Stimulated activated CD8-positive, alpha-beta memory T cell treated with anti-CD3 and anti-CD28 coated beads, Interleukin-15, amount 100 ng/mL, for 4 hours (primary cell): ENCODE data around the gene HMCN2.

Experiments used
- DNase-seq, 2 donors: peaks; one replicate each; pipeline ENCODE4 v3.0.0-alpha.2; 2020; ENCODE audit warnings: low read depth in 2 of 2

Gene HMCN2

DNA sequence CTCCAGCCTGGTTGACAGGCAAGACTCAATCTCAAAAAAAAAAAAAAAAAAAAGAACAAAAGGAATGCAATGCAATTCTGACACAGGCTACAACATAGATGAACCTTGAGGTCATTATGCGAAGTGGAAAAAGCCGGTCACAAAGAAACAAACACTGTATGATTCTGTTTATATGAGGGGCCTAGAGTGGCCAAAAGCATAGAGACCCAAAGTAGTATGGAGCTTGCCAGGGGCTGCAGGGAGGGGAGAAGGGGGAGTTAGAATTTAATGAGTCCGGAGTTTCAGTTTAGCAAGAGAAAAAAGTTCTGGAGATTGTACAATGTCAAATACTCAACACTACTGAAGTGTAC is 146.0 kb downstream of the HMCN2 start:
- no peak for DNase-seq

DNA sequence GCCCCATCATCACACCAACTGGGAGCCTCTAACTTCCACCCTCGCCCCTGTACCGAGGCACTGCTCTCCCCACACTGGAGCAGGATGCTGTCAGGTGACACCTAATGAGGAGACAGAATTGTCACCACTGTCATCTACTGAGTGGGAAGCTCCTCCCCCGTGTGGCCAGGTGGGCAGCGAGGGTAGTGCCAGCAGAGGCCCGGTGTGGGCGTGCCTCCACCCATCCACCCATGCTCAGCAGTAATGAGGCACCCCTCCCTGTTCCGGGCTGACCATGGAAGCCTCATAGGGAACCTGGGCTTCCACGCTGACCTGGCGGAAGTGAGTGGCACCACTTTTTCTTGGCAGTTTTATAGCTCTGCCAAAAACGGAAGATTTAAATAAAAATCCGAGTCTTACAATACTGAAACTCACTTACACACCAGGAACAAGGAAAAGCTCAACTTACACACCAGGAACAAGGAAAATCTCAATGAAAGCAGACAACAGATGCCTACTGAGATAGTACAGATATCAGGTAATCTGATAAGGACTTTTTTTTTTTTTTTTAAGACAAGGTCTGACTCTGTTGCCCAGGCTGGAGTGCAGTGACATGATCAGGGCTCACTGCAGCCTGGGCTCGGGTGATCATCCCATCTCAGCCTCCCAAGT is 148.6 kb downstream of the HMCN2 start:
- no peak for DNase-seq

DNA sequence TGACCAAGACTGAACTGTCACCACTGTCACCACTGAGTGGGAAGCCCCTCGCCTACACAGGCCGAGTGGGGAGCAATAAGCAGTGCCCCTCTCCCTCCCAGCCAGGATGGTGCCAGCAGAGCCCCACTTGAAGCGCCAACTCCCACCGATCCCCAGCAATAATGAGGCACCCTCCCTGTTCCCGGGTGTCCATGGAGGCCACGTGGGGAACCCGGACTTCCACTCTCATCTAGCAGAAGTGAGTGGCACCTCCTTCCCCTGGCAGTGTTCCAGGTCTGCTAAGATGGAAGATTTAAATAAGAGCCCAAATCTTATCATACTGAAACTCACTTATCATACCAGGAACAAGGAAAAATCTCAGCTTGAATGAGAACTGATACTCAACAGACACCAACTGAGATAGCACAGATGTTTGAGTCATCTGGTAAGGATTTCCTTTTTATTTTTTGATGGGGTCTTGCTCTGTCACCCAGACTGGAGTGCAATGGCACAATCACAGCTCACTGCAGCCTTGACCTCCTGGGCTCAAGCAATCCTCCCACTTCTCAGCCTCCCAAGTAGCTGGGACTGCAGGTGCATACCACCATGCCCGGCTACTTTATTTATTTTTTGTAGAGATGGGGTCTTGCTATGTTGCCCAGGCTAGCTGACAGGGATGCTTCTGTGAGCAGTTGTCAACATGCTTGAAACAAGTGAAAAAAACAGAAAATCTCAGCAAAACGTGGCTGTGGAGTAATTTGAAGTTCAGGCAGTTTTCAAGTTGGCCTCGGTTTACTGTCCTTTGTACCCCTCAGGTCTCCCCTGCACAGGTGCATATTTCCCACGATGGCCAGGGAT is 149.6 kb downstream of the HMCN2 start:
- DNase-seq, result no peak

DNA sequence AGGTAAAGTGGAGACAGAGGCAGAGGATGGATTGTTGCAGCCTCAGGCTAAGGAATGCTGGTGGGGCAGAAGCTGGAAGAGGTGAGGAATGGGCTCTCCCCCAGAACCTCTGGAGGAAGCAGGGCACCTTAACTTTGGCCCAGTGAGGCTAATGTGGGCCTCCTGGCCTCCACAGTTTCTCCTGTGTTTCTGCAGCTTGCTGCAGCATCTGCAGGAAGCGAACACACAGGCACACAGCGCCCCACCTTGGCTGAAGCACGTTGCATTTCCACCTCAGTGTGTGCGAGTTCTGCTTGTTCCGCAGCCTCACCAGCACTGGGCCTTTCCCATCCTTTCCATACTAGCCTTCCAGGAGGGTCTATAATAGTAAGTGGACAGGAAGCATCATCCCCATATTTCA is 152.0 kb downstream of the HMCN2 start:
- no peak for DNase-seq

DNA sequence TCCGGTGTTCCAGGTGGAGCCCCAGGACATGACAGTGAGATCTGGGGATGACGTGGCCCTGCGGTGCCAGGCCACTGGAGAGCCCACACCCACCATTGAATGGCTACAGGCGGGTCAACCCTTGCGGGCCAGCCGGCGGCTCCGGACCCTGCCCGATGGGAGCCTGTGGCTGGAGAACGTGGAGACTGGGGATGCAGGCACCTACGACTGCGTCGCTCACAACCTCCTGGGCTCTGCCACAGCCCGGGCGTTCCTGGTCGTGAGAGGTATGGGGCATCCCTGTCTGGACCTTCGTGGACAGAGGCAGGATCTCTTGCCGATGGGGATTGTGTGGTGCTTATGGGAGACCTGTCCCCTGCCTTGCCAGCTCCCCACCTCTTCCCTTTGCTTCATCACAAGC is 153.2 kb downstream of the HMCN2 start:
- DNase-seq, result no peak

DNA sequence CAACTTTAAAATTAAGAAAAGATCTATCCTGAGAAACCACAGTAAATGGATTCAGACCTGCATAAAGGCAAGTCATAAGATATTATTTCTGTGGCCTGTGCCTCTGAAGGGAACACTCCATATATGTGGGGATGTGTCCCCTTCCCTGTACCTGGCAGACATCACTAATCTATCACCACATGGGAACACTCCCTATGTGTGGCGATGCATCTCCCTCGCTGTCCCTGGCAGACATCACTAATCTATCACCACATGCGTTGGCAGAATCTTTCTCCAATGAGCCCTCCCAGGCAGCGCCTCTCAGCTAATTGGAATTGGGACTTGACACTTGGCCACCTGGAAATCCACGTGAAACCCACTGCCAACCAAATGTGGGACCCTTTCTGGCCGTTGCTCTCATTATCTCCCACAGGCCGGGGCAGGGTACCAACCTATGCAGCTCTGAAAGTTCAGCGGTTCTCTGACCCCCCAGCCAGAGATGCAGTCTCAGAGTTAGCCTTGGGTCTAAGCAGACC is 154.0 kb downstream of the HMCN2 start:
- no peak for DNase-seq

DNA sequence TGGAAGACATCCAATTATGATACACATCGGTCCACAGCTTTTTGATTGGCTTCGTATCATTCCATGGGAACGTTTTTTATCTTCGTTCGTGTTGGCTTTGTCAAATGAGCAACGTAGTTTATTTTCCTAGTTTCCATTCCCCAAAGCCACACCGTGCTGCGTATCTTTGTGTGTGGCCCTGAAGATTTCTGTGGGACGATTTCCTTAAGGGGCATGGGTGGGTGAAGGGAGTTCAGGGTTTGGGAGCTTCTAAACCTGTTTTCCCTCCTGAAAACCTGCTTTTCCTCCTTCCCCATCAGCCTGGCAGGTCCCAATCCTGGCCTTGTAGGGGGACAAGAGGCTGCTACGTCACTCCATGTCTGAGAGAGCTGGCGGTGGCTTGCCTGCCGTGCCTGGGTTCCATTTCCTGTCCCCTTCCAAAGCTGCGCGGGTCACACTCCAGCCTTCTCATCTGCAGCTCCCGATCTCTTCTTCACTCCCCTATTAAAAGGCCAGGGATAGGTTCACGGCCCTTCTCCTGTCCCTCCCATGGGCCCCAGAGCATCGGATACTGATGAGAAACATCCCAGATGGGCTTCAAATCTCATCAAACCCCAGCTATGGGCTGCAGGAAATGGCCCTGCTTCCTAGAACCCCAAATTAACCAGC is 155.7 kb downstream of the HMCN2 start:
- no peak for DNase-seq

DNA sequence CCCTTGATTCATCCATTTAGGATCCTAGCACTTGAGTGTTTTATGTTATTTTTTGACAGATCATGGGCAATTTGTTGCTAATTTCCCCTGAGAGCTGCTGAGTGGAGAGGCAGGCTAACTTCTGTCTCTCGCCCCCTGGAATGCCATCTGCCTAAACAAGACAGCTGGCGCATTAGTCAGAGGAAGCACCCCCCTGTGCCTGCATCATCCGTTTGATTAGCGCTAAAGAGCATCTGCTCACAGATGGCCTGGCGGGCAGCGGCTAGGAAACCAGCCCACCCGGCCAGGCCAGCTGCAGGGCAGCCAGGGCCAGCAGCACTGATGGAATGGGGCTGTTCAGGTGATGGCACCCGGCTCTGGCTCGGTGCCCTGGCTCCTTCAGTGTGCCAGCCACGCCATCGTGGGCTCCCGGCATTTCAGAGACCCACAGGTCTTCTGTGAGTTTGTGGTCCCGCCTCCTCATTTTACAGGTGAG is 156.3 kb downstream of the HMCN2 start:
- DNase-seq, result no peak

DNA sequence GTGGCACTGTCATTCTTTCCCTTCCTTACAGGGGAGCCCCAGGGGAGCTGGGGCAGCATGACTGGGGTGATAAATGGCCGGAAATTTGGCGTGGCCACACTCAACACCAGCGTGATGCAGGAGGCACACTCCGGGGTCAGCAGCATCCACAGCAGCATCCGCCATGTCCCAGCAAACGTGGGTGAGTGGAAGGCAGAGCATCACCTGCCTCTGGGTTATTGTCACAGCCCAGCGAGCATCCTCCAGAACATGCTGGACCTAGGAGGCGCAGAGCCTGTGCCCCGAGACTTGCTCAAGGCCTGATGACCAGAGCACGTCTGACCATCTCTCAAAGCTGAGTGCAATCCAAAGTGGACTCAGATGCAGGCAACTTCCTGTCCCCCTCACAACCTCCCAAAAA is 157.0 kb downstream of the HMCN2 start:
- no peak for DNase-seq

DNA sequence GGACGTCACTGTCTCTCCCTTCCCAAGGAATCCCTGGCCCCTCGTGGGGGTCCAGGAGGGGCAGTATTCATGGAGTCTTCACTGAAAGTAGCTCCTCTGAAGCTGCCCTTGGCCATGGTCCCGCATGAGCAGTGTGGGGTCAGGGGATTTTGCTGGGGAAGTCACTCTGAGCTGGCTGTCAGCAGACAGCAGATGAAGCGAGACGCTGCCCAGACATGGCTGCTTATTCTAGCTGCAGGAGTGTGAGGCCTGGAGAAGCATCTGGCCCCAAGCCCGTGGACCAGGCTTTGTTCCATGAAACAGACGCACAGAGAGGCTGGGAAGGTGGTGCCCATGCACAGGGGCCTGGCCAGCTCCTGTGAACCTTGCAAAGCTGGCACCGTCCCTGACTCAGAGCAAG is 157.7 kb downstream of the HMCN2 start:
- no peak for DNase-seq

DNA sequence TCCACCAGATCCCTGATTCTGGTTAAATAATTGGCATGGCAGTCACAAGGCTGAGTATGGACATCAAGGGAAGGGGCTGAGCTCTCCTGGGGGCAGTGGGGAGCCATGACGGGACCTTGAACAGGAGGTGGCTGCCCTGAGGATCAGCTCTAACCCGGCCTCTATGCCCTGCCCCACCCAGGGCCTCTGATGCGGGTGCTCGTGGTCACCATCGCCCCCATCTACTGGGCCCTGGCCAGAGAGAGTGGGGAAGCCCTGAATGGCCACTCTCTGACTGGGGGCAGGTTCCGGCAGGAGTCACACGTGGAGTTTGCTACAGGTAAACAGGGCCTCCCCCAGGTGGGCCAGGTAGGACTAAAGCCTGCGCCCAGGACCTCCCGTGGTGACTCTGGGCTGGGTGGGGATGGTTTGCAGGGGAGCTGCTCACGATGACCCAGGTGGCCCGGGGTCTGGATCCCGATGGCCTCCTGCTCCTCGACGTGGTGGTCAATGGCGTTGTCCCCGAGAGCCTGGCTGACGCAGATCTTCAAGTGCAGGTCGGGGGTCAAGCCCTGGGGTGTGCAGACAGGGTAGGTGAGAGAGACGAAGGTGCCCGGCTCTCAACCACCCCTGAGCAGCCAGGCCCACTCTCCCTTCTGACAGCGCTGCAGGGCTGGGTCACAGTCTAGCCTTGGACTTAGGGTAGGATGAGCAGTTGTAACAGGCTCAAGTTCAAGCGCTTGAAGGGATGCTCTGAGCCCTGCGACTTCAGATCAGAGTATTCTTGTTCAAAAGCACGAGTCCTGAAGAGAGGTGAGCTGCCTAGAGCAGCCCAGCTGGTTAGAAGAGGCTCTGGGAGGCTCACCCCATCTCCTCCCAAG is 159.3 kb downstream of the HMCN2 start:
- DNase-seq, result no peak

DNA sequence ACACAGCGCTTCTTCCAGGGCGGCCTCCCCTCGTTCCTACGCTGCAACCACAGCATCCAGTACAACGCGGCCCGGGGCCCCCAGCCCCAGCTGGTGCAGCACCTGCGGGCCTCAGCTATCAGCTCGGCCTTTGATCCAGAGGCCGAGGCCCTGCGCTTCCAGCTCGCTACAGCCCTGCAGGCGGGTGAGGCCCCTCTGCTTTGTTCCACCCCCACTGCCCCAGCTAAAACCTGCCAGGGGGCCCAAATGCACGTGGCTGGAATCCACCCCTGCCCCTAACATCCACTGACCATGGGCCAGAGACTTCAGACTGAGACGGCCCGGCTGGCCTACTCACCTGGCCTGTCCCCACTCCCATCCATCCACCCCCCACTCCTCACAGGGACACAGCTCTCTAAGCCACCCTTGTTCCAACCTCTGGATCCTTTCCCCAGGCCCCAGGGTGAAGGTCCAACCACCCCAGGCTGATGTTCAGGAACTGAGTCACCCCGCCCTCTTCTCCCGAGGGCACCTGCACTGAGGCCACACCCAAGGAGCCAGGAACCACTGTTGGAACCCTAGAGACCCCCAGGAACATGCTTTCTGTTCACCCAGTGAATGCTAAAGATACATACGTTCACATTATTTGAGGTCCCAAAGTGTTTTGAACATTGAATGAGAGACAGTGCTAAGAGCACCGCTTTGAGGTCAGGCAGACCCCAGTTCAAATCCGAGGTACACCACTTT is 160.3 kb downstream of the HMCN2 start:
- DNase-seq, result no peak

DNA sequence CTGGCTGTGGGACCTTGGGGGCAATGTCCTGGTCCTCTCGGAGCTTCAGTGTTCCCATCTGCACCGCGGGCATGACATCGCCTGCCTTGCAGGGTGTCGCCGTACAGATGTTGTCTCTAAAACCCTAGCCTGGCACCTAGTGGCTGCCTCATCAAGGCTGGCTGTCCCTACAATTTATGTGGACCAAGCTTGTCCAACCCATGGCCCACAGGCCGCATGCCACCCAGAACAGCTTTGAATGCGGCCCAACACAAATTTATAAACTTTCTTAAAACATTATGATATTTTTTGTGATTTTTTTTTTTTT is 160.9 kb downstream of the HMCN2 start:
- DNase-seq, result no peak

DNA sequence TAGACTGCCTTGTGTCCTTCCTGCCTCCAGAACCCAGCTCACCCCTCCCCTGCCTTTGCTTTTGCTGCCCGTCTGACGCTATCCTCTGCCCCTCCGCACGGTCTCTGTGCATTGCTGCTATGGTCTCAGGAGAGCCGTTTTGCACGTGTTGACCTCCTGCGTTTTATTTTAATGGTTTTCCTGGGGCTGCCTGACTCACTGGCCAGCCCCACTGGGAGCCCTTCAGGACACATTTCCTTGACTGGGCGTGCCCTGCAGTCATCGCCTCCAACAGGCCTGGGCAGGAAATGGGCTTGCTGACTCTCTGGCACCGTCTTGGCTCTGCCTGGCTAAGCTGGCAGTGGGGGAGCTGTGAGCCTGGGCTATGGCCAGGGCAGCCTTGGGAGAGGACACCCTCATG is 161.3 kb downstream of the HMCN2 start:
- no peak for DNase-seq

DNA sequence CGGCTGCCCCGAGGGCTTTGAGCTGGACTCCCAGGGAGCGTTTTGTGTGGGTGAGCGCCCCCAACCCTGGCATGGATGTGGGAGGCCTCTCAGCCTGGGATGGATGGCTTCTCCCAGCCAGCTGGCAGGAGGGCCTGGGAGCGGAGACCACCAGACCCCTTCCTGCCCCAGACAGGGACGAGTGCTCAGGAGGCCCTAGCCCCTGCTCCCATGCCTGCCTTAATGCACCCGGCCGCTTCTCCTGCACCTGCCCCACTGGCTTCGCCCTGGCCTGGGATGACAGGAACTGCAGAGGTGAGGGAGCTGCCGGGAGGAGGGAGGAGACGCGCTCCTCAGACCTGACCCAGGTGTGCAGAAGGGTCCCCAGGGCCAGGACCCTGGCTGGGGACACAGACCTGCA is 161.8 kb downstream of the HMCN2 start:
- DNase-seq, result no peak

DNA sequence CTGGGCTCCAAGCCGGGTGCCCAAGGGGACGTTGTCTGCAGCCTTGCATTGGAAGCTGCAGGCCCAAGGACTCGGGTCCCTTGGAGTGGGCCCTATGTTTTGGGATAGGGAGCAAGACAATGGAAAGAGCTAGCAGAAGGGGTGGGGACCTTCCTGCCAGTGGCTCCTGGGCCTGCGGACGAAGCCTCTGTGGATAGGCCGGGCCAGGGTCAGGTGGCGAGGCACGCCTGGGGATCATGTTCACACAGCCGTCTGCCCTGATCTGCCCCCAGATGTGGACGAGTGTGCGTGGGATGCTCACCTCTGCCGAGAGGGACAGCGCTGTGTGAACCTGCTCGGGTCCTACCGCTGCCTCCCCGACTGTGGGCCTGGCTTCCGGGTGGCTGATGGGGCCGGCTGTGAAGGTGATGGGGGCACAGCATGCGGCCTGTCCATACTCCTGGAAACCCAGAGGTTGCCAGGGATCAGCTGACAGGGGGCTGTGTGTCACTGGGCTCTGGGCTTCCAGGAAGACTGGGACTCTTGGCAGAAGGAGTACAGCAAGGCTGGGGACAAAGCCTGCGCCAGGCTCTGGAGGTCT is 162.6 kb downstream of the HMCN2 start:
- no peak for DNase-seq

DNA sequence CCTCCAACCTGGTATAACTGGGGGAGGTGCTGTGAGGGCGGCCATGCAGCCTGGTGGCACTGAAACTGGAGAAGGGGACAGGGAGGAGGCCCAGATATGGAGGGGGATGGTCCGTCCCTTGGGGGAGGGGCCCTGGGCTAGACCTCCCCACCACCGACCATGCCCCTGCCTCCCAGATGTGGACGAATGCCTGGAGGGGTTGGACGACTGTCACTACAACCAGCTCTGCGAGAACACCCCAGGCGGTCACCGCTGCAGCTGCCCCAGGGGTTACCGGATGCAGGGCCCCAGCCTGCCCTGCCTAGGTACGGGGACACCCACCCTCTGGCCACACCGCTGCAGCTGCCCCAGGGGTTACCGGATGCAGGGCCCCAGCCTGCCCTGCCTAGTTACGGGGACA is 163.8 kb downstream of the HMCN2 start:
- DNase-seq, result no peak

DNA sequence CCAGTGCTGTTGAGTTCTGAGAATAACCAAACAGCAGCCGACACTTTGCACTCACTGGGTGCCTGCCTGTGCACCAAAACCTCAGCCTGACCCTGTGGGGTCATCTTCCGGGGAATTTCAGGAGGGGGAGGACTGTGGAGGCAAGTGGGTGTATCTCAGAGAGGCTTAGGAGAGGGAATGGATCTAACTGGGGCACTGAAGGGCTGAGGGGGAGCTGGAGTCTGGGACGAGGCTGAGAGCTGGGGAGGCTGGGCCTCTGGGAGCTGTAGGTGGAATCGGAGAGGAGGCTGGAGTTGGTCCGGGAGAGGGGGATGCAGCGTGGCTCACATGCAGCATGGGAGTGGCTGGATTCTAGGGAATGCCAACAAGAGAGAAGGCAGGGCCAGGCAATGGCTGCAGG is 164.3 kb downstream of the HMCN2 start:
- DNase-seq, result no peak

DNA sequence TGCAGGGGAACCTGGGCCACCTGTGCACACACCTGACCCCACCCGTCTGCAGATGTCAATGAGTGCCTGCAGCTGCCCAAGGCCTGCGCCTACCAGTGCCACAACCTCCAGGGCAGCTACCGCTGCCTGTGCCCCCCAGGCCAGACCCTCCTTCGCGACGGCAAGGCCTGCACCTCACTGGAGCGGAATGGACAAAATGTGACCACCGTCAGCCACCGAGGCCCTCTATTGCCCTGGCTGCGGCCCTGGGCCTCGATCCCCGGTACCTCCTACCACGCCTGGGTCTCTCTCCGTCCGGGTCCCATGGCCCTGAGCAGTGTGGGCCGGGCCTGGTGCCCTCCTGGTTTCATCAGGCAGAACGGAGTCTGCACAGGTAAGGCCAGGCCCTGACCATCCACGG is 164.7 kb downstream of the HMCN2 start:
- DNase-seq, result no peak

DNA sequence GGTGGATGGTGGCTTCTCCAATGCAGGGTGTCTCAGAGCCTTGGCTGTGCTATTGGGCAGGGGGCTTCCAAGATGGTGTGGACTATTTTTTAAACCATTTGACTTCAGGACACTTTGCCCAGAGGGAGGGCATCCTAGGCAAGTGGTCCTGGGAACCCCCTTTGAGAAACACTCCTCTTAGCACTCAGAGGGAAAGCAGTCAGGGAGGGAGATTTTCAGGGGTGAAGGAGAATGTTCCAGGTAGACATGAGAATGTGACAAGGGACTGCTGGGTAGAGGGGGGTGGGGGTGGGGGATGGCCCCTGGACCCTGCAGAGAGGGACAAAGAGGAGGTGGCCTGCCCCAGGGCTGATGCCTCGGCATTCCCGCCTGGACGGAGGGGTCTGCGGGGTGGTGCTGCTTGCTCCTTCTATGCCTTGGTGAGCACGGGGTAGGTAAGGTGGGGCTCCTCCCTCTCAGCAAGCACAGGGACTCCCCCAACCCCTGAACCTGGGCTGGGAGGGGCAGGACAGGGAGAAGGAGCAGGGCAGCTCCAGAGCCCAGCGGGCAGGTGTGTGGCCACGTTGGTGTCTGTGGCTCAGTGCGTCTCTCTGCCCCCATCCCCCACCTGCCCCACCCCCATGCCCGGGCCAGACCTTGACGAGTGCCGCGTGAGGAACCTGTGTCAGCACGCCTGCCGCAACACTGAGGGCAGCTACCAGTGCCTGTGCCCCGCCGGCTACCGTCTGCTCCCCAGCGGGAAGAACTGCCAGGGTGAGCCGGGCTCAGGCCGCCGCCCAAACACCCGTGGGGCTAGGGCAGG is 165.4 kb downstream of the HMCN2 start:
- DNase-seq, result no peak
